IMR-90 (cell line): Measurements from ENCODE around the gene PAMR1. TPM values are rescaled to one million over a fixed set of nuclear protein-coding genes. Genes with fewer than 3 reads are reported as not detected.

Source experiments
- ATAC-seq: fragments of 200-7000 bp; cut with Tn5 transposase; 2 replicates; pipeline ENCODE4 v1.9.1; 2020; ENCODE audit warnings: low read depth, mild to moderate bottlenecking, moderate library complexity
- BruUV-seq: library from RNA; stranded (reverse); fragments of 400-500 nt; replicated peaks from 2 replicates; lab custom pipeline; 2021; lab: Mats Ljungman, UMichigan
- CTCF ChIA-PET: fragments of 300-600 bp; formaldehyde crosslinking; extraction: SDS; loops from one replicate; lab custom pipeline; 2021; ENCODE audit warnings: antibody characterized with exemption; lab: Yijun Ruan, JAX
- POLR2A ChIA-PET: fragments of 300-600 bp; sonication (Branson Sonifier 250); formaldehyde crosslinking; loops from one replicate; lab custom pipeline; 2022; ENCODE audit warnings: antibody characterized with exemption; ENCODE audit not compliant: unreplicated experiment; lab: Charles Lee
- DNase-seq: peaks from one replicate; pipeline ENCODE4 v3.0.0; 2013
- H2AFZ ChIP-seq: replicated peaks from 2 replicates; pipeline ENCODE3; 2013; ENCODE audit warnings: low read length, mild to moderate bottlenecking; ENCODE audit not compliant: poor library complexity
- H2AK5ac ChIP-seq: 2 replicates; pipeline ENCODE4 v1.6.1; 2013; ENCODE audit warnings: low read depth, low read length, inconsistent platforms
- H2AK9ac ChIP-seq: replicated peaks from 2 replicates; pipeline ENCODE3; 2013; ENCODE audit warnings: mild to moderate bottlenecking, low read depth, low read length, moderate library complexity; ENCODE audit not compliant: poor library complexity
- H2BK120ac ChIP-seq: 2 replicates; pipeline ENCODE4 v1.6.1; 2013; ENCODE audit warnings: low read depth, low read length, inconsistent platforms
- H2BK15ac ChIP-seq: 3 replicates; pipeline ENCODE4 v1.6.1; 2013; ENCODE audit warnings: low read depth, low read length, inconsistent platforms
- H2BK20ac ChIP-seq: 2 replicates; pipeline ENCODE4 v1.6.1; 2013; ENCODE audit warnings: low read depth, mild to moderate bottlenecking, inconsistent platforms, low read length, moderate library complexity
- H2BK5ac ChIP-seq: 2 replicates; pipeline ENCODE4 v1.6.1; 2013; ENCODE audit warnings: mild to moderate bottlenecking, low read depth, low read length, inconsistent platforms; ENCODE audit not compliant: poor library complexity, severe bottlenecking
- H3K14ac ChIP-seq: replicated peaks from 2 replicates; pipeline ENCODE4 v1.6.1; 2013; ENCODE audit warnings: low read depth, low read length, inconsistent platforms
- H3K18ac ChIP-seq: 2 replicates; pipeline ENCODE4 v1.6.1; 2013; ENCODE audit warnings: low read depth, low read length, control low read depth
- H3K23ac ChIP-seq: 2 replicates; pipeline ENCODE4 v1.6.1; 2013; ENCODE audit warnings: low read depth, low read length, inconsistent platforms
- H3K27ac ChIP-seq: 2 replicates; pipeline ENCODE4 v1.5.1; 2013; ENCODE audit warnings: mild to moderate bottlenecking, control low read depth, low read length; ENCODE audit not compliant: insufficient read depth
- H3K27me3 ChIP-seq: 2 replicates; pipeline ENCODE4 v1.6.1; 2013; ENCODE audit warnings: low read length; ENCODE audit not compliant: control insufficient read depth, insufficient read depth
- H3K36me3 ChIP-seq: 2 replicates; pipeline ENCODE4 v1.6.1; 2013; ENCODE audit warnings: low read length, mixed read lengths; ENCODE audit not compliant: control insufficient read depth, insufficient read depth
- H3K4ac ChIP-seq: 2 replicates; pipeline ENCODE4 v1.6.1; 2013; ENCODE audit warnings: low read depth, low read length, inconsistent platforms
- H3K4me1 ChIP-seq: 2 replicates; pipeline ENCODE4 v1.6.1; 2013; ENCODE audit warnings: low read length, mixed read lengths; ENCODE audit not compliant: control insufficient read depth, insufficient read depth
- H3K4me2 ChIP-seq: 2 replicates; pipeline ENCODE4 v1.6.1; 2013; ENCODE audit warnings: low read depth, mild to moderate bottlenecking, control low read depth, low read length, moderate library complexity
- H3K4me3 ChIP-seq: 2 replicates; pipeline ENCODE4 v1.5.1; 2013; ENCODE audit warnings: low read depth, mild to moderate bottlenecking, control low read depth, low read length, moderate library complexity; ENCODE audit not compliant: insufficient read depth
- H3K56ac ChIP-seq: 2 replicates; pipeline ENCODE4 v1.6.1; 2013; ENCODE audit warnings: low read length, inconsistent platforms; ENCODE audit not compliant: insufficient read depth; ENCODE audit errors: extremely low read depth
- H3K79me1 ChIP-seq, 2 experiments: 2 replicates each; pipeline ENCODE4 v1.6.1; 2013; ENCODE audit warnings: low read length in 2 of 2, inconsistent platforms in 1 of 2, low read depth in 1 of 2
- H3K9ac ChIP-seq: 2 replicates; pipeline ENCODE4 v1.6.1; 2013; ENCODE audit warnings: low read depth, low read length, control low read depth
- H3K9me1 ChIP-seq: 2 replicates; pipeline ENCODE4 v1.6.1; 2013; ENCODE audit warnings: low read length, inconsistent platforms; ENCODE audit not compliant: insufficient read depth
- H3K9me3 ChIP-seq: 2 replicates; pipeline ENCODE4 v1.6.1; 2013; ENCODE audit warnings: low read length; ENCODE audit not compliant: control insufficient read depth, insufficient read depth
- H4K20me1 ChIP-seq: 2 replicates; pipeline ENCODE4 v1.6.1; 2013; ENCODE audit warnings: low read length, inconsistent platforms; ENCODE audit not compliant: insufficient read depth
- H4K5ac ChIP-seq: 2 replicates; pipeline ENCODE4 v1.6.1; 2013; ENCODE audit warnings: mild to moderate bottlenecking, low read depth, low read length, control low read depth
- H4K8ac ChIP-seq, 2 experiments: 2 replicates each; pipeline ENCODE4 v1.6.1; 2013; ENCODE audit warnings: low read depth in 2 of 2, low read length in 2 of 2, control low read depth in 1 of 2, inconsistent platforms in 1 of 2
- H4K91ac ChIP-seq: 2 replicates; pipeline ENCODE4 v1.6.1; 2013; ENCODE audit warnings: low read depth, low read length, inconsistent platforms; ENCODE audit not compliant: insufficient read depth
- CEBPB ChIP-seq: IDR thresholded peaks from 2 replicates; pipeline ENCODE4 v1.6.1; 2012; ENCODE audit warnings: low read depth, low read length, improper control_type of control experiment
- MAFK ChIP-seq: IDR thresholded peaks from 2 replicates; pipeline ENCODE4 v1.6.1; 2012; ENCODE audit warnings: low read depth, low read length, improper control_type of control experiment
- NFE2L2 ChIP-seq: fragments of 150-350 bp; IDR thresholded peaks from 2 replicates; pipeline ENCODE4 v1.6.1; 2016; ENCODE audit warnings: low read depth, mild to moderate bottlenecking, low read length
- WGBS, 2 experiments: methylation state at CpG; one replicate each; pipeline versions ENCODE4 v1.1.5 to v1.1.7; 2013; ENCODE audit warnings: missing lambda C conversion rate in 2 of 2; ENCODE audit not compliant: insufficient read length in 1 of 2; ENCODE audit errors: extremely low coverage in 2 of 2; 5-methylcytosine and 5-hydroxymethylcytosine counted together
- dilution Hi-C: fragments of 300-500 bp; cut with HindIII; formaldehyde crosslinking; loops from one replicate; pipeline ENCODE4 v1.14.3; 2018; ENCODE audit warnings: low sequenced_read_pairs; ENCODE audit not compliant: unreplicated experiment
- in situ Hi-C: fragments of 300-500 bp; cut with MboI; formaldehyde crosslinking; loops from 3 replicates; pipeline ENCODE4 v1.14.3; 2019; ENCODE audit warnings: low sequenced_read_pairs, inconsistent platforms, mixed read lengths
- intact Hi-C: fragments of 100-400 bp; cut with micrococcal nuclease; formaldehyde crosslinking; loops from 2 replicates; pipeline ENCODE4 v1.10.0; 2022
- polyA plus RNA-seq, 3 experiments: library from polyadenylated mRNA; depleted of rRNA; stranded (reverse); fragments of >200 nt; gene quantifications; 2 replicates each; pipeline ENCODE4 v1.2.3, GENCODE V29; 2012; ENCODE audit warnings: low replicate concordance in 1 of 3
- total RNA-seq: library from RNA; depleted of rRNA; stranded (reverse); fragments of >200 nt; gene quantifications from 2 replicates; pipeline ENCODE4 v1.2.3, GENCODE V29; 2012

Gene PAMR1
- total and polyA plus RNA-seq, 2 of the 4 experiments (the other 2 are of a cell fraction), result 70.7 to 80.7 TPM

- peak overlapping the region in 1 of 2 experiments; percentile 1; a peak in 1 of 4 replicates for H4K8ac ChIP-seq
- H3K4me3 ChIP-seq, result no peak overlapping the region
- DNase-seq (peak; percentile 65), ATAC-seq (peak; percentile 33; the same call in 1 of the 2 replicates)
- no peak overlapping the region for H3K27ac ChIP-seq
- H3K36me3 ChIP-seq, result no peaks in the 10 kb centered on the region
- no peaks in the 10 kb centered on the region for H3K27me3 ChIP-seq
- peak overlapping the region; percentile 37; the same call in 1 of the 2 replicates for H3K14ac ChIP-seq
- peak overlapping the region; percentile 45; the same call in 1 of the 2 replicates for H2BK120ac ChIP-seq
- in situ Hi-C loops, result no loop called here
- TF ChIP-seq NFE2L2, result peak; percentile 62; the same call in 1 of the 2 replicates
- TF ChIP-seq CEBPB, result 0 out of 2 replicates have a peak, but pooled peaks have one; percentile 1
- no peak for TF ChIP-seq MAFK
- H4K5ac ChIP-seq, result no peak overlapping the region
- no peaks in the 10 kb centered on the region for H4K20me1 ChIP-seq
- intact Hi-C loops, result no loop called here
- peak overlapping the region; percentile 20; the same call in 1 of the 3 replicates for H2BK15ac ChIP-seq
- peak overlapping the region; percentile 35 for H2AFZ ChIP-seq
- no peaks in the 10 kb centered on the region for H3K79me1 ChIP-seq
- no peak overlapping the region for H2BK5ac ChIP-seq
- no peaks in the 10 kb centered on the region for H3K9me3 ChIP-seq
- no peak overlapping the region for H2AK9ac ChIP-seq
- peak overlapping the region; percentile 18; the same call in 1 of the 2 replicates for H4K91ac ChIP-seq
- H3K56ac ChIP-seq, result no peak overlapping the region
- peak overlapping the region; percentile 46; the same call in 1 of the 2 replicates for H3K4ac ChIP-seq
- POLR2A ChIA-PET, result no interaction called here
- H2BK20ac ChIP-seq, result peak overlapping the region; percentile 65; the same call in 1 of the 2 replicates
- H3K23ac ChIP-seq, result no peak overlapping the region
- peak overlapping the region; percentile 68; the same call in 1 of the 2 replicates for H2AK5ac ChIP-seq
- H3K4me2 ChIP-seq, result no peak overlapping the region
- no TSS peak for BruUV-seq
- no peak overlapping the region for H3K9ac ChIP-seq
- dilution Hi-C loops, result no loop called here
- WGBS, 2 experiments, result no CpG with 5 or more reads among the region's 1 CpG
- peaks cover 5% of the 10 kb centered on the region; the same call in 1 of the 2 replicates for H3K4me1 ChIP-seq
- H3K9me1 ChIP-seq, result 0 out of 2 replicates have a peak, but pooled peaks cover 4% of the 10 kb centered on the region
- CTCF ChIA-PET, result interaction anchor here (1.3 kb wide), 1 partner anchor 12 kb away, joined by 4 read pairs; no protein-coding TSS in a partner anchor
- 0 out of 2 replicates have a peak overlapping the region, but pooled peaks have one; percentile 2 for H3K18ac ChIP-seq
Observed at GRCh38 chr11:35567737-35568465, 42.5 kb upstream of the PAMR1 start.
